ENCODE measurements around the gene ELMO1. TPM values are rescaled to one million over a fixed set of nuclear protein-coding genes. Genes with fewer than 3 reads are reported as not detected.

ELMO1 gene
- total RNA-seq, 2 experiments from 2014 or later, result 72.8 to 75.3 TPM

GRCh38 chr7:37097983-37098382, 350.7 kb downstream of the ELMO1 start:
- ATAC-seq (no peak), DNase-seq (no peak)
- no peak overlapping the region for H3K27ac Mint-ChIP-seq
- H3K4me3 Mint-ChIP-seq, result no peak overlapping the region
- no peaks in the 10 kb centered on the region for H3K9me3 Mint-ChIP-seq
- H3K27me3 Mint-ChIP-seq, result no peaks in the 10 kb centered on the region
- TF ChIP-seq CTCF (IDR thresholded peaks at IDR 0.05), result no peak
- H3K36me3 Mint-ChIP-seq (ENCODE audit: low read depth), result peaks cover 44% of the 10 kb centered on the region
- ChIA-PET CTCF (interaction anchor here (0.8 kb wide), 1 partner anchor 84 kb away, joined by 3 read pairs; no protein-coding TSS in a partner anchor), POLR2A (no interaction called here)
- intact Hi-C loops (cut with micrococcal nuclease), result no loop called here
- peaks cover 34% of the 10 kb centered on the region for H3K4me1 Mint-ChIP-seq (ENCODE audit: low read depth)

- Mint-ChIP-seq H3K27ac (no peak overlapping the region), H3K4me1 (ENCODE audit: low read depth) (peaks cover 32% of the 10 kb centered on the region), H3K4me3 (no peak overlapping the region), H3K27me3 (no peaks in the 10 kb centered on the region), H3K9me3 (no peaks in the 10 kb centered on the region), H3K36me3 (ENCODE audit: low read depth) (peaks cover 47% of the 10 kb centered on the region)
- TF ChIP-seq CTCF (IDR thresholded peaks at IDR 0.05), result no peak
- intact Hi-C loops (cut with micrococcal nuclease), result no loop called here
- POLR2A ChIA-PET, result no interaction called here
- DNase-seq (no peak), ATAC-seq (no peak)
- CTCF ChIA-PET, result interaction anchor here (0.8 kb wide), 1 partner anchor 85 kb away, joined by 3 read pairs; no protein-coding TSS in a partner anchor
Observed at GRCh38 chr7:37097276-37097675, 351.4 kb downstream of the ELMO1 start.

- Mint-ChIP-seq H3K36me3 (ENCODE audit: low read depth) (peaks cover 55% of the 10 kb centered on the region), H3K27ac (no peak overlapping the region), H3K9me3 (peaks cover 6% of the 10 kb centered on the region), H3K27me3 (no peaks in the 10 kb centered on the region), H3K4me1 (ENCODE audit: low read depth) (peaks cover 29% of the 10 kb centered on the region), H3K4me3 (no peak overlapping the region)
- POLR2A ChIA-PET, result interaction anchor here (0.9 kb wide), 1 partner anchor 8 kb away, joined by 3 read pairs; no protein-coding TSS in a partner anchor
- CTCF ChIA-PET, result no interaction called here
- no peak for TF ChIP-seq CTCF (IDR thresholded peaks at IDR 0.05)
- DNase-seq, result no peak
- ATAC-seq, result no peak
- intact Hi-C loops (cut with micrococcal nuclease), result no loop called here
Observed at GRCh38 chr7:37096341-37096740, 352.3 kb downstream of the ELMO1 start.

- Mint-ChIP-seq H3K4me3 (no peak overlapping the region), H3K9me3 (peaks cover 8% of the 10 kb centered on the region), H3K27ac (no peak overlapping the region), H3K36me3 (ENCODE audit: low read depth) (peaks cover 64% of the 10 kb centered on the region), H3K27me3 (no peaks in the 10 kb centered on the region), H3K4me1 (ENCODE audit: low read depth) (peaks cover 19% of the 10 kb centered on the region)
- POLR2A ChIA-PET, result interaction anchor here (0.9 kb wide), 1 partner anchor 9 kb away, joined by 3 read pairs; no protein-coding TSS in a partner anchor
- intact Hi-C loops (cut with micrococcal nuclease), result no loop called here
- CTCF ChIA-PET, result no interaction called here
- DNase-seq, result no peak
- ATAC-seq, result no peak
- no peak for TF ChIP-seq CTCF (IDR thresholded peaks at IDR 0.05)
Observed at GRCh38 chr7:37095122-37095521, 353.5 kb downstream of the ELMO1 start.

- CTCF ChIA-PET, result no interaction called here
- Mint-ChIP-seq H3K4me1 (ENCODE audit: low read depth) (peaks cover 20% of the 10 kb centered on the region), H3K27ac (no peak overlapping the region), H3K4me3 (no peak overlapping the region), H3K27me3 (no peaks in the 10 kb centered on the region), H3K36me3 (ENCODE audit: low read depth) (peaks cover 61% of the 10 kb centered on the region), H3K9me3 (peaks cover 8% of the 10 kb centered on the region)
- ATAC-seq (no peak), DNase-seq (no peak)
- intact Hi-C loops (cut with micrococcal nuclease), result no loop called here
- no peak for TF ChIP-seq CTCF (IDR thresholded peaks at IDR 0.05)
- POLR2A ChIA-PET, result no interaction called here
Observed at GRCh38 chr7:37093257-37093656, 355.4 kb downstream of the ELMO1 start.
